NCI-H526 treated with DMSO at 0.1 percent for 48 hours (cell line): Measurements from ENCODE around the gene ARHGAP20.
A peak's percentile ranks its signal among the peaks of the same experiment; 100 is the strongest.

Experiments
- DNase-seq: peaks from one replicate; lab custom pipeline; 2025; lab: John Stamatoyannopoulos, UW

The ARHGAP20 gene, protein sequence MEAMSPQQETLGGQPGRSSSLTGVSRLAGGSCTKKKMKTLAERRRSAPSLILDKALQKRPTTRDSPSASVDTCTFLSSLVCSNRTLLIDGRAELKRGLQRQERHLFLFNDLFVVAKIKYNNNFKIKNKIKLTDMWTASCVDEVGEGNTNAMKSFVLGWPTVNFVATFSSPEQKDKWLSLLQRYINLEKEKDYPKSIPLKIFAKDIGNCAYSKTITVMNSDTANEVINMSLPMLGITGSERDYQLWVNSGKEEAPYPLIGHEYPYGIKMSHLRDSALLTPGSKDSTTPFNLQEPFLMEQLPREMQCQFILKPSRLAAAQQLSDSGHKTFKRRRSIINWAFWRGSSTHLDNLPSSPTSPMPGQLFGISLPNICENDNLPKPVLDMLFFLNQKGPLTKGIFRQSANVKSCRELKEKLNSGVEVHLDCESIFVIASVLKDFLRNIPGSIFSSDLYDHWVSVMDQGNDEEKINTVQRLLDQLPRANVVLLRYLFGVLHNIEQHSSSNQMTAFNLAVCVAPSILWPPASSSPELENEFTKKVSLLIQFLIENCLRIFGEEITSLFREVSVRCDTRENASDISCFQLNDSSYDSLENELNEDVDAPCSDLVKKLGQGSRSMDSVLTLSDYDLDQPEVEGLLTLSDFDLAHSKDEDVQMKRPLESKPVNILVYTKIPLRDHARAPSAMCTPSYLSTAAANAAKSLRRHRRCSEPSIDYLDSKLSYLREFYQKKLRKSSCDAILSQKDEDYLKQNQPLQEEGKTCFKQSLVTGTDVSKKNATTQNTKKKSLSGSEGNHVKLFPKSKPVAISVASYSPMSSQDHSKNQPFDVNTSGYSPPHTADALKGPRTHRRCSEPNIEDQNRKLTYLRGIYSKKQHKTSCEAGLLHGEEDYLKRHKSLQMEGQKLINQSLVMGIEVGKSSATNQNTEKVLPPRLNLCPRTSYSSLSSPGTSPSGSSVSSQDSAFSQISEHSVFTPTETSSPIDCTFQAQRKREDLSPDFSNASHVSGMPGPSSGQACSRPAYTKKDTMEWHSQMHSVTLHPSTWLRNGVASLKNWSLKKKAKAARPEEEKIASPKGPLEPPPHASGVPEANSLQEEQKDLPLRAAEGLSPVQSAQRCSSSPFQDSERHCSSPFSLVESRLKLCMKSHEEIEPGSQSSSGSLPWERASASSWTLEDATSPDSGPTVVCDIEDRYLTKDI

DNA sequence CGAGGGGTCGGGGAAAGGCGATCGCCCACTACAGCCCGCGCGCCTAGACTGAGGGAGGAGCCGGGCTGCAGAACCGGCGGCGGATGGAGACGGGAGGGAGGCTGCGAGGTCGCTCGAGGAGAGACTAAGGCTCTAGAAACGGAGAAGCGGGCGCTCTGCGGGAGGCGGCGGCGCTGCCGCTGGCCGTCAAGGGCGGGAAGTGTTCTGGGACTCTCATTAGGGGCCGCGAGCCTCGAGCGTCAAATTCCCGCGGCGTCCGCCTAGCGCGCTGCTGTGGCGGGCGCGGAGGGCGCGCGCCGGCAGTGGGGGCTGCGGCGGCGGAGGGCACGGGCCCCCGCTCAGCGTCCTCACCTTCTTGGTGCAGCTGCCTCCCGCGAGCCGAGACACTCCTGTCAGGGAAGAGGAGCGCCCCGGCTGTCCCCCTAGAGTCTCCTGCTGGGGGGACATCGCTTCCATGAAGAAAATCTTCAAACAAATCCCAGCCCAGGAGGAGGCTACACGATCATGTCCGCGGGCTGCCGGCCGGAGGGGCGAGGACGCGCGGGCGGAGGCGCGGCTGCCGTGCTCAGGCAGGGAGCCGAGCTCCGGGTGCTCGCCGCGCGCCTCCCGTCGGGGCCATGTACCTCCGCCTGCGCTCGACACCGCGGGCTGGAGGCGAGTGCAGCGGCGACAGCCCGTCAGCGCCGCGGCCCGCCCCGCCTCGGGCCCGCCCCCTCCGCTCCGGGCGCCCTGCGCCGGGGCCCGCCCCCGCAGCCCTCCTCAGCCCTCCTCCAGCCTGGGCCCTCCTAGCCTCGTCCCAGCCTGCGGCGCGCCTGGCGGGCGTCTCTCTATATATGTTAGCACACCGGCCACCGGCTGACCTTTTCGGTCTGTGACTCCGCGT, at the start of gene ARHGAP20:
Gene ARHGAP20 (minus strand): TSS at position 662 of the 883 bp plus-strand sequence. CDS start 206 bp downstream, at position 456.
- peak; percentile 91 for DNase-seq

DNA sequence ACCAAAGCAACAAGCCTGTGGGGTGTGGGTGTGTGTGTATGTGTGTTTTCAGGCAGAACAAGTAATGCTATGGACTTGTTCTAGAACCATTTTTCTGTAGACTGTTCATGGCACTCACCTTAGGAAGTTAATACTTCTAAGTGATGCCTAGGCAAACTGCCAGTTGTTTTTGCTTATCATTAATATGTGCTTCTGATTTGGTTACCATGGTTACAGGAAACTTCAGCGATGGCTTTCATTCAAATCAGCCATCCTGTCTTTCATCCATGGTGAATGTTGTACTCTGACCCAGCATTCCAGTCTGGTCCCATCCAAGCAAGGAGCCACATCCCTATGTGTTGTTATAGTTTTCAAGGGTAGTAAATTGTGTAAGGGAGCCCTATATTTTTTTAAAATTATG, 49.8 kb upstream of the ARHGAP20 start:
- no peak for DNase-seq

DNA sequence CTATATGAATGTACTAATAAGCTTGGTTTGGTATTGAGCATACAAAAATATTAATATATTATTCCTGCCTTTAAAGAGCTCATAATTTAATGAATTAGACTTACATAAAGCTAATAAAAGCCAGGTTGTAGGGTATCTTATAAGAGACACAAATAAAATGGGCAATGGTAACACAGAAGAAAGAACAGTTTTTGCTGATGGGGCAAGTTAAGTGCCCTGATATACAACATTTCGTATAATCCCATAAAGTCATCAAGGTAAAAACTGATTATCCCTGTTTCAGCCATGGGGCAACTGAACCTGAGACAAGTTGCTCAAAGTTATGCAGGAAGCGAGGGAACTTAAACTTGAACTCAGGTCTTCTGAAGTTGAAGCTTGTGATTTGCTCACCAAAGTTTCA, 48.9 kb upstream of the ARHGAP20 start:
- no peak for DNase-seq

DNA sequence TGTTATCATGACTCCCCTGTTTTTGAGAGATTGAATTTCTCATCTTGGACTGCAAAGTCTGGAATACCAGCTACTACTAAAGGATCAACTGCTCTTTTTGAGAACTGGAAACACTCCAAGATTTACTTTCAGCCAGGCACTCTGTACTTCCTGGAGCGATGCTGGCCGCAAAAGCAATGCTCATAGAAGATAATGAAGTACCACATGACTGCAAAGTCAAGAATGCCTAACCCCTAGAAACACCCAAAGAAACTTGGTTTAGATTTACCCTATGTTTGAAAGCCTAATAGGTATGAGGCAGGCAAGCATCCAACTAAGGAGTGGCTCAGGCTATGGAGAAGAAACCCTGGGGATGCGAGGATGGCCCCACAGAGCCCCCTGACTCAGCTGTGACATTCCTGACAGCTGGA, 47.7 kb upstream of the ARHGAP20 start:
- no peak for DNase-seq

DNA sequence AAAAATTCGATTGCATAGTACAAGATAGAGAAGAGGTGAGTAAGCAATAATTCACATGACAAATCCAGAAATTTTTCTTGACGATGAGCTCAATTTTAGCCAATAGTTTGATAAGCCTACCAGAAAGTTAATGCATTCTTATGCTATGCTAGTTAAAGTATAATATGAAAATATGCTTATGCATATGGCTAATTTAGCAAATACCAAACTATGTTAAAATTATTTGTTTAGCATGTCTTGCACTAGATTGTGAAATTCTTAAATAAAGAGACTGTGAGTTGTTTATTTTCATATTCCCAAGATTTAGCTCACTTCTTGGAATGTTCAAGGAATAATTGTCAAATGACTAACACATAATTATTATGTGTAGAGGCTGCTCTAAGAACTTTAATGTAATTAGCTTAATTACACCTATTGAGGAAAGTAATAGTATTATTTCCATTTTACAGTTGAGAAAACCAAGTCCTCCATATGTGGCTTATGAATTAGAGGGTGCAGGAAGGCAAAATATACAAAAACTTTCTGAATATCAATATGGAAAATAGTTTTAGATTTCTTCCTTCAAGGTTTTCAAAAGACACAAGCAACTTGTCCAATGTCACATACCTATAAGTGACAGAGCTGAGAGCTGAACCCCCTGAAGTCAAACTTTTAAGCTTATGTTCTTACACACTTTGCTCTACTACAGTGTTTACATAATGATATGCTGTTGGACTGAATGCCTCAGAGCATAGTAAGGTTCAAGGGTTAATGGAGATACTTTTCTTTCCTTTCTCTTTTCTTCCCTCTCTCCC, 45.9 kb upstream of the ARHGAP20 start:
- DNase-seq: no peak

DNA sequence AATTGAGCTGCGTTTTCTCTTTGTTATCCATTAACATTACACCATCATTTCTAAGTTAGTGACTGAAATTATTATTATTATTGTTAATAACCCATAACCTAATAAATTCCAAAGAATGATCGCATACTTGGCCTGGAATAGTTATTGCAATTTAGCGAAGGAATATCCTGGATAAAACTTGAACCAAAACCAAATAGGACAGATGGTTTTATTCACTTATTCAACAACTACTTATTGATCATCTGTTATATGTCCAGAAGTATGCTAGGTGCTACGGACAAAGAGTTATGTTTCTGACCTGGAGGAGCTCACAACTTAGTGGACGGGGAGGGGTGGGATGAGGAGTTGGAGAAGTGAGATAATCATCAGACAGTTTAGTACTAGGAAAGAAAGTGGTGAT, 44.8 kb upstream of the ARHGAP20 start:
- no peak for DNase-seq

DNA sequence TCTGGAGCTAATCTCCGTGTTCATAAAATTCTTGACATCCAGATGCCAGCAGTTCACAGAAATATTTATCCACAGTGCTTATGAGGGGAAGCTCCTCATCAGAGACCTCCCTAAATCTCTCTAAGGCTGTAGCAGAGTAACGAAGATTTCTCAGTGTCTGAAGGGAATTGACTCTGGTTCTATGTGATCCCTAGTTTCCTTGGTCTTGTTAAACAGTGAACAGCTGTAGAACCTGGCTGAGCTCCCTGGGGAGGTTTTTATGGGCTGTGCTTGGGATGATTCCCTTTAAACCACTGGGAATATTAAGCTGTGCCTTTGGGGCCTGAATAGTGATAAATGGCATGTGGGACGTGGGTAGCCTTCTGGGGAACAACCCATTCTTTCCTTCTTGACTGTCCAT, 43.7 kb upstream of the ARHGAP20 start:
- no peak for DNase-seq

DNA sequence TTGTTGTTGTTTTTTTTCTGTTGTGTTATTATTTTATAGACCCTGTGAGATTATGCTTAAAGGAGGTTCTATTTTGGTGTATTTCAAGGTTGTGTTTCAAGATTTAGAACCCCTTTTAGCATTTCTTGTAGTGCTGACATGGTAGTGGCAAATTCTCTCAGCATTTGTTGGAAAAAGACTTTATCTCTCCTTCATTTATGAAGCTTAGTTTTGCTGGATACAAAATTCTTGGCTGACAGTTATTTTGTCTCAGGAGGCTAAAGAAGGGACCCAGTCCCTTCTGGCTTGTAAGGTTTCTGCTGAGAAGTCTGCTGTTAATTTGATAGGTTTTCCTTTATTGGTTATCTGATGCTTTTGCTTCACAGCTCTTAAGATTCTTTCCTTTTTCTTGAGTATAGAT, 40.7 kb upstream of the ARHGAP20 start:
- DNase-seq: no peak

DNA sequence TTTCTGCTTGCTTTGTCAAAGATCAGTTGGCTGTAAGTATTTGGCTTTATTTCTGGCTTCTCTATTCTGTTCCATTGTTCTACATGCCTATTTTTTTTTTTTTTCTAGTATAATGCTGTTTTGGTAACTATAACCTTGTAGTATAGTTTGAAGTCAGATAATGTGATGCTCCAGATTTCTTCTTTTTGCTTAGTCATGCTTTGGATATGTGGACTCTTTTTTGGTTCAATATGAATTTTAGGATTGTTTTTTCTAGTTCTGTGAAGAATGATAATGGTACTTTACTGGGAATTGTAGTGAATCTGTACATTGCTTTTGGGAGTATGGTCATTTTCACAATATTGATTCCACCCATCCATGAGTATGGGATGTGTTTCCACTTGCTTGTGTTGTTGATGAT, 37.9 kb upstream of the ARHGAP20 start:
- DNase-seq: no peak

DNA sequence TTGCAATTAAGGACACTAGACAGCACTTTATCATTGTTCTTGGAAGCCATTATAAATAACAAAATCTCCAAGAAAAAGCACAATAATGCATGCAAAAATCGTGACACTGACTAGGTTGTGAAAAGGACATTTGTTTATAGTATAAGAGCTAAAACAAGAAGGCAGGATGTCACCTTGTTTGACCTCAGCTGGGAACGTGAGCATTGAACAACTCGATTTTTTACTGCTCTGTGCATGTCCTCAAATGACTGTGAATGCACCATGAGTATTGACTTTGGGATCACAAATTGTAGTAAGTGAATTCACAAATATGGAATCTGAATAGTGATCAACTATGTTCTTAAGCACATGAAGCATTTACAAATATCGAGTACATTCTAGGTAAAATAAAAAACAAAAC, 35.3 kb upstream of the ARHGAP20 start:
- no peak for DNase-seq

DNA sequence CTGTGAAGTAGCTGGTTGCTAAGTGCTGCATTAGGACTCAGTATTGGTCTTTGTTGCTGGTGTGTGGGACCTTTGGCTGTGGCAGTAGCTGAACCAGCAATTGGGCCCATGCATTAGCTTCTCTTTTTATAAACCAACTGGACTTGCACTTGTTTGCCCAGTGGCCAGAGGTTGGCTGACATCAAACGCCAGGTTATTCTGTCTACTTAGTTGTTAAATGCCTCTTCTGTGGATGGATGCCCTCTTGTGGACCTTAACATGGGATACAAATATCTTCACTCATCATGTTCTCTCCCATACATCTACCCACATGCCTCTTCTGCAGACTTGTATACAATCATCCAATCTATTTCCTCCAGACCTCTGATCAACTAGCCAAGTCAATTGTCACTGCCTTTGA, 26.4 kb upstream of the ARHGAP20 start:
- DNase-seq: no peak

DNA sequence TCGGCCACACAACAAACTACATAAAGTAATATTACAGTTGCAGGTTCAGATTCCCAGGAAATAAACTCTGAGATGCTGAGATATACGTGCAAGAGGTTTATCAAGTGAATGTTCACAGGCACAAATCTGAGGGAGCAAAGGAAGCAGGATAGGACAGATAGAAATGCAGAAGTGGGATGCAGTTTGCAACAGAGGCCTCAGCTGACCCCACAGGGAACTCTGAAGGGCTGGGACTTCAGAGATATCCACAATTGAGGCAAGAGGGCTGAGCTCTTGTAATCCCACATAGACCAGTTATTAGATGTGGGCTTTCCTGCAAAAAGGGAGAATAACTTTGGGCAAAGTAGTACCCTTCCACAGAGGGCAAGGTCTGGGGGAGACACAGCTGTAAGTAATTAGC, 25.4 kb upstream of the ARHGAP20 start:
- no peak for DNase-seq

DNA sequence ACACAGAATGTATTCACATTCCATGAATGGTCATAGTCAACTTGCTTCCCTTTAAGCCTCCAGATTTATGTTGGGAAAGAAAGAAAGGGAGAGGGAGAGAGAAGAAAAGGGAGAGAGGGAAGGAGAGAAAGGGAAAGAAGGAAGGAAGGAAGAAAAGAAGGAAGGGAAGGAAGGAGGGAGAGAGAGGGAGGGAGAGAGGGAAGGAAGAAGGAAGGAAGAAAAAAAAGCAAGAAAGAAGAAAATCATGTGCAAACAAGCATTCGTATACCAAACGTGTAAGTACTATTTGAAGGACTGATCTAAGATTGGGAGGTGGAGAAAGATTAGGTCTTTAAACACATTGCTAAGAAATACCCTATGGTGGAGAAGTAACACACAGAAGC, 23.9 kb upstream of the ARHGAP20 start:
- no peak for DNase-seq

DNA sequence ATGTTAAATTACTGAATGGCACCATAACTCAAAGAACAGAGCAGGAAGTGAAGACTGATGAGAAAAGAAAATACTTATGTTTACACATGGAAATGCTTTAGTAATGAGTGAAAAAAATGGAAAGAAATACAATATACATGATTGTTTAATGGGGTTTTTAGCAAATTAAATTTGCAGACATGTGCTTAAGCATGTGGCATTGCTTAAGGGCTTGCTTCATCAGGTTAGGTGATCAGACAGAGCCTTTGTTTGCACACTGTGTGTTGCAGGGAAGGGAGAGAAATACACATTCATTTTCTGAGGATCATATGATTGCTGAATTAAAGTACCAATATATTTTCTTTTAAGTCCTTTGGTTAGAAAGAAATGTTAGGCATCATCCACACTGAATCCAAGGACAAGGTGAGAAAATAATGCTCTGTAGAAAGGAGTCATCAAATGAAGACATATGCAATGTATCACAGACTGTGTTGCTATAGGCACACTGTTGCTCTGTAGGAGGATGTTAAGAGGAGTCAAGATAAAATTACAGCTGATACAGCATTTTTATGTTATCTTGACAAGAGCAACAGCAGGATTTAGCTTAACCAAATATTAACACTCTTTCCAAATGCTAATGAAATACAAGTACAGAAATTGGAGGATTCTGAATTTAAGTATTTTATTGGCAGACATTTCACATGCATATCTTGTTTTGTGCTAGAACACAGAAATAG, 23.4 kb upstream of the ARHGAP20 start:
- DNase-seq: peak; percentile 54

DNA sequence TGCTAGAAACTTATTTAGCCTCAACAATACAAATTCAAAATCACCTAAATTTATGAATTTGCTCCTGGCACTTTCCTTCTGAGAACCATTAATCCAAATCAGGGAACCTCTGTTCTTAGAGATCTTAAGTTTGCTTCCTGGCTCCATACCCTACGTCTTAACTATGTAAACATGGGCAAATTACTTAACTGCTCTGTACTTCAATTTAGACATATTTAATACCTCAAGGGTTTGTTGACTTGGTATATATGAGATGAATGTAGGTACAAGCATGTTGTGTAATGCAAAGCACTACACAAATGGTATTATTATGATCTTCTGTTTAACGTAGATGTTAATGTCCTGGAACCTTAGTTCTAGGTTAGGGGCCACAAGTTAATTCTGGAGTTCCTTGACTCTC, 22.6 kb upstream of the ARHGAP20 start:
- no peak for DNase-seq

DNA sequence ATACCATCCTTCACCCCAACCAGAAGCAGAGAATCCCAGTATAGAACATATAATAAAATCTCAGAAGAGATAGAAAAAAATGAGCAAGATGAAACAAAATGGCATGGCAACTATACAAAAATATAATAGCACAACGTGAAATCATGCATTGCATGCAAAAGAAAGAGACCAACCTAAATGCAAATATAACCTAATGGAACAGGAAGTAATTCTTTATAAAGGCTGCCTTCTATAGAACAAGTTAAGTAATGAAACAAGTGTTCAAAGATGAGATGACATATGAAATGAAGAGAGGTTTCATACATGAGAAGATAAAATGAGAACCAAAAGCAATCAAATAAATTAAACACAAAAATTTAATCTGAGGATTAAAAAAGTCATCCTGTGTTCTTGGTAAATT, 18.5 kb upstream of the ARHGAP20 start:
- DNase-seq: peak; percentile 39

DNA sequence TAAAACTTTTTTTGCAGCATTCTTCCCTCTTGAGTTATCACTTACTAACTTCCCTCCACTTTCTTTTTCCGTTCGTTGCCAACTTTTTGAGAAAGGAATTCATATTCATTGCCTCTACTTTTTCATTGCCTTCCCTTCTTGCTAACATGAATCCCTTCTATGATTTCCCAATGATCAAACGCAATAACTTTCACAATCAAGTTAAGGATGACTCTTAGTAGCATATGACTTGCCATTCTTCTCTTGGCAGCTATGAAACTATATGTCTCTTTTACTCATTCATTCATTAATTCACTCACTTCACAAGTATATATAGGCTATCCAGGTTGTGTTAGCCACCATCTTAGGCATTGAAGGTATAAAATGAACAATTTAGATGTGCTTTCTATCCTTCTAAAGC, 16.6 kb upstream of the ARHGAP20 start:
- DNase-seq: no peak

DNA sequence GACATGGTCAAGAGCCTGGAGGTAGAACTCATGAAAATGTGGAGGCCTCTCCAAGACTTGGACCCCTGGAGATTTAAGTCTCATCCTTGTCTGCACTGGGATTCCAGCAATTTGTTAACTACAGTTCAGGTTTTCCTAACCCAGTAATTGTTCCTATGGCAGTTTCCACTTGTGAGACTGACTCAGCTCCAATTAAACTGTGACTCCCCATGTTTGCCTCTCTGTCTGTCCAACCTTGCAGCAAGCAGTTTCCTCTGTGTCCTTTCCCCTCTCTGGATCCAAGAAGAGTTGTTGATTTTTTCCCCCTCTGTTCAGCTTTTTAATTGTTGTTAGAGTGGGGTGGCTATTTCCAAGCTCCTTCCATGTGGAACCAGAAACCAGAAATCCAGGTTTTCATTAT, 16.2 kb upstream of the ARHGAP20 start:
- no peak for DNase-seq

DNA sequence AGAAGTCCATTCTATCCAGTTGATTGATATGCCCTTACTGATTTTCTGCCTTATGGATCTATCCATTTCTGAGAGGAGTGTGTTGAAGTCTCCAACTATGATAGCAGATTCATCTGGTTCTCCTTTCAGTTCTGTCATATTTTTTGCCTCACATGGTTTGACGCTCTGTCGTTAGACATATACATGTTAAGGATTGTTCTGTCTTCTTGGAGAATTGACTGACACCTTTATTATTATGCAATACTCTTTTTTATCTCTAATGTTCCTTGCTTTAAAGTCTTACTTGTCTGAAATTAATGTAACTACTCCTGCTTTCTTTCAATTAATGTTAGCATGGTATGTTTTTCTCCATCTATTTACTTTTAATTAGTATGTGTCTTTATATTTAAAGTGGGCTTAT, 12.1 kb upstream of the ARHGAP20 start:
- DNase-seq: no peak
